HG03342 (cell line): Measurements from ENCODE around the gene HS1BP3.

Experiments
- ATAC-seq: cut with Tn5 transposase; IDR thresholded peaks from one replicate; pipeline ENCODE4 v1.9.1; 2021; ENCODE audit warnings: mild to moderate bottlenecking, moderate library complexity; ENCODE audit not compliant: unreplicated experiment

The HS1BP3 gene

GRCh38 chr2:20632446-20632990 is 18.4 kb downstream of the HS1BP3 start:
- ATAC-seq = no peak

GRCh38 chr2:20631617-20632307 is 19.1 kb downstream of the HS1BP3 start:
- no peak for ATAC-seq

- no peak for ATAC-seq
Measured at GRCh38 chr2:20630967-20631366, 19.9 kb downstream of the HS1BP3 start.

- ATAC-seq = no peak
Measured at GRCh38 chr2:20629581-20630171, 21.2 kb downstream of the HS1BP3 start.

- ATAC-seq = no peak
Measured at GRCh38 chr2:20629181-20629580, 21.7 kb downstream of the HS1BP3 start.

- ATAC-seq = no peak
Measured at GRCh38 chr2:20627712-20628380, 23.1 kb downstream of the HS1BP3 start.

GRCh38 chr2:20626698-20627513 is 24.0 kb downstream of the HS1BP3 start:
- ATAC-seq = no peak

- no peak for ATAC-seq
Measured at GRCh38 chr2:20626392-20626697, 24.6 kb downstream of the HS1BP3 start.

- ATAC-seq = no peak
Measured at GRCh38 chr2:20625491-20626391, 25.2 kb downstream of the HS1BP3 start.

- ATAC-seq = no peak
Measured at GRCh38 chr2:20624884-20625485, 25.9 kb downstream of the HS1BP3 start.

GRCh38 chr2:20624156-20624883 is 26.6 kb downstream of the HS1BP3 start:
- ATAC-seq = no peak

GRCh38 chr2:20623741-20624155 is 27.1 kb downstream of the HS1BP3 start:
- ATAC-seq = no peak

GRCh38 chr2:20623241-20623640 is 27.7 kb downstream of the HS1BP3 start:
- ATAC-seq = no peak

- no peak for ATAC-seq
Measured at GRCh38 chr2:20622731-20623130, 28.2 kb downstream of the HS1BP3 start.

- no peak for ATAC-seq
Measured at GRCh38 chr2:20622296-20622686, 28.6 kb downstream of the HS1BP3 start.

- ATAC-seq = no peak
Measured at GRCh38 chr2:20621366-20622295, 29.3 kb downstream of the HS1BP3 start.

- ATAC-seq = no peak
Measured at GRCh38 chr2:20620696-20621365, 30.1 kb downstream of the HS1BP3 start.

- no peak for ATAC-seq
Measured at GRCh38 chr2:20620271-20620681, 30.6 kb downstream of the HS1BP3 start.
